IgD-negative memory B cell (primary cell): ENCODE data around the gene LRRC46. TPM values are rescaled to one million over a fixed set of nuclear protein-coding genes. Genes with fewer than 3 reads are reported as not detected.

Experiments
- H3K27ac Mint-ChIP-seq, 3 donors: one replicate each; pipeline ENCODE4 v1.8.0; 2020 to 2022; ENCODE audit warnings: mild to moderate bottlenecking in 3 of 3, mixed read lengths in 3 of 3, moderate library complexity in 1 of 3
- H3K27me3 Mint-ChIP-seq: one replicate; pipeline ENCODE4 v1.8.0; 2021; ENCODE audit warnings: mixed read lengths
- H3K36me3 Mint-ChIP-seq: one replicate; pipeline ENCODE4 v1.8.0; 2020; ENCODE audit warnings: mild to moderate bottlenecking, mixed read lengths
- H3K4me1 Mint-ChIP-seq, 3 donors: one replicate each; pipeline ENCODE4 v1.8.0; 2020 to 2022; ENCODE audit warnings: mixed read lengths in 3 of 3, mild to moderate bottlenecking in 1 of 3
- H3K4me3 Mint-ChIP-seq, 4 donors: one replicate each; pipeline ENCODE4 v1.8.0; 2020 to 2022; ENCODE audit warnings: mild to moderate bottlenecking in 4 of 4, mixed read lengths in 4 of 4, moderate library complexity in 3 of 4
- H3K9me3 Mint-ChIP-seq, 3 donors: one replicate each; pipeline ENCODE4 v1.8.0; 2020 to 2021; ENCODE audit warnings: mixed read lengths in 3 of 3, mild to moderate bottlenecking in 1 of 3
- polyA plus RNA-seq: library from polyadenylated mRNA; unstranded; fragments of 300-500 nt; fragmentation: Illumina TruSeq; gene quantifications from one replicate; pipeline ENCODE4 v1.2.3, GENCODE V29; 2021

The LRRC46 gene
- polyA plus RNA-seq, 1 donor from 2014 or later: 0.90 TPM

GRCh38 chr17:47867813-47868533 is 36.5 kb downstream of the LRRC46 start:
- Mint-ChIP-seq H3K36me3 (no peaks in the 10 kb centered on the region), H3K4me1 (peaks cover 0 to 7% (median 7%) of the 10 kb centered on the region in 3 donors), H3K4me3 (no peak overlapping the region), H3K27me3 (peaks cover 22% of the 10 kb centered on the region), H3K9me3 (no peaks in the 10 kb centered on the region), H3K27ac (peak overlapping the region in 1 of 3 donors; percentile 29)

GRCh38 chr17:47869114-47869513 is 37.6 kb downstream of the LRRC46 start:
- H3K27me3 Mint-ChIP-seq: peaks cover 26% of the 10 kb centered on the region
- H3K4me1 Mint-ChIP-seq: peaks cover 0 to 7% (median 7%) of the 10 kb centered on the region in 3 donors

GRCh38 chr17:47870056-47870455 is 38.6 kb downstream of the LRRC46 start:
- Mint-ChIP-seq H3K9me3 (no peaks in the 10 kb centered on the region), H3K4me3 (no peak overlapping the region), H3K36me3 (no peaks in the 10 kb centered on the region), H3K27me3 (peaks cover 34% of the 10 kb centered on the region), H3K4me1 (peaks cover 0 to 7% (median 5%) of the 10 kb centered on the region in 3 donors), H3K27ac (no peak overlapping the region)

More at GRCh38 chr17:47869114-47869513, 37.6 kb downstream of the LRRC46 start:
- Mint-ChIP-seq H3K36me3 (no peaks in the 10 kb centered on the region), H3K27ac (no peak overlapping the region), H3K9me3 (no peaks in the 10 kb centered on the region), H3K4me3 (no peak overlapping the region)

GRCh38 chr17:47871048-47871447 is 39.6 kb downstream of the LRRC46 start:
- Mint-ChIP-seq H3K4me1 (peaks cover 0 to 7% (median 5%) of the 10 kb centered on the region in 3 donors), H3K27me3 (peaks cover 40% of the 10 kb centered on the region), H3K4me3 (no peak overlapping the region), H3K27ac (no peak overlapping the region), H3K36me3 (no peaks in the 10 kb centered on the region), H3K9me3 (peaks cover 0 to 2% (median 0%) of the 10 kb centered on the region in 3 donors)

GRCh38 chr17:47872019-47872650 is 40.7 kb downstream of the LRRC46 start:
- no peaks in the 10 kb centered on the region for H3K36me3 Mint-ChIP-seq
- H3K4me1 Mint-ChIP-seq: peaks cover 0 to 7% (median 5%) of the 10 kb centered on the region in 3 donors
- H3K9me3 Mint-ChIP-seq: peaks cover 0 to 2% (median 0%) of the 10 kb centered on the region in 3 donors
- no peak overlapping the region for H3K27ac Mint-ChIP-seq
- H3K4me3 Mint-ChIP-seq: peak overlapping the region in 1 of 4 donors; percentile 66
- peaks cover 38% of the 10 kb centered on the region for H3K27me3 Mint-ChIP-seq

- Mint-ChIP-seq H3K9me3 (peaks cover 0 to 2% (median 0%) of the 10 kb centered on the region in 3 donors), H3K4me1 (peaks cover 0 to 7% (median 5%) of the 10 kb centered on the region in 3 donors), H3K4me3 (peak overlapping the region in 1 of 4 donors; percentile 68), H3K27me3 (peaks cover 41% of the 10 kb centered on the region), H3K36me3 (no peaks in the 10 kb centered on the region), H3K27ac (no peak overlapping the region)
Observed at GRCh38 chr17:47872651-47873161, 41.2 kb downstream of the LRRC46 start.

GRCh38 chr17:47873200-47874090 is 42.0 kb downstream of the LRRC46 start:
- peak overlapping the region in 1 of 4 donors; percentile 68 for H3K4me3 Mint-ChIP-seq
- H3K9me3 Mint-ChIP-seq: peaks cover 0 to 2% (median 0%) of the 10 kb centered on the region in 3 donors
- peaks cover 43% of the 10 kb centered on the region for H3K27me3 Mint-ChIP-seq
- H3K4me1 Mint-ChIP-seq: peaks cover 0 to 7% (median 5%) of the 10 kb centered on the region in 3 donors
- H3K36me3 Mint-ChIP-seq: no peaks in the 10 kb centered on the region
- H3K27ac Mint-ChIP-seq: no peak overlapping the region

- Mint-ChIP-seq H3K27ac (no peak overlapping the region), H3K27me3 (peaks cover 41% of the 10 kb centered on the region), H3K4me3 (no peak overlapping the region), H3K9me3 (peaks cover 0 to 2% (median 0%) of the 10 kb centered on the region in 3 donors), H3K4me1 (peaks cover 0 to 7% (median 5%) of the 10 kb centered on the region in 3 donors), H3K36me3 (no peaks in the 10 kb centered on the region)
Observed at GRCh38 chr17:47875011-47875985, 43.8 kb downstream of the LRRC46 start.

GRCh38 chr17:47877368-47878034 is 46.0 kb downstream of the LRRC46 start:
- peaks cover 34% of the 10 kb centered on the region for H3K27me3 Mint-ChIP-seq
- H3K4me1 Mint-ChIP-seq: no peaks in the 10 kb centered on the region
- peaks cover 0 to 2% (median 0%) of the 10 kb centered on the region in 3 donors for H3K9me3 Mint-ChIP-seq
- no peak overlapping the region for H3K27ac Mint-ChIP-seq
- no peak overlapping the region for H3K4me3 Mint-ChIP-seq
- H3K36me3 Mint-ChIP-seq: no peaks in the 10 kb centered on the region

GRCh38 chr17:47878203-47879027 is 46.9 kb downstream of the LRRC46 start:
- H3K4me3 Mint-ChIP-seq: no peak overlapping the region
- H3K9me3 Mint-ChIP-seq: peaks cover 0 to 2% (median 0%) of the 10 kb centered on the region in 3 donors

GRCh38 chr17:47879028-47879585 is 47.6 kb downstream of the LRRC46 start:
- peaks cover 0 to 2% (median 0%) of the 10 kb centered on the region in 3 donors for H3K9me3 Mint-ChIP-seq
- H3K27ac Mint-ChIP-seq: no peak overlapping the region
- H3K27me3 Mint-ChIP-seq: peaks cover 31% of the 10 kb centered on the region
- no peaks in the 10 kb centered on the region for H3K36me3 Mint-ChIP-seq
- H3K4me3 Mint-ChIP-seq: no peak overlapping the region
- no peaks in the 10 kb centered on the region for H3K4me1 Mint-ChIP-seq

More at GRCh38 chr17:47878203-47879027, 46.9 kb downstream of the LRRC46 start:
- H3K4me1 Mint-ChIP-seq: no peaks in the 10 kb centered on the region
- no peak overlapping the region for H3K27ac Mint-ChIP-seq
- H3K36me3 Mint-ChIP-seq: no peaks in the 10 kb centered on the region
- H3K27me3 Mint-ChIP-seq: peaks cover 31% of the 10 kb centered on the region

GRCh38 chr17:47879776-47880454 is 48.4 kb downstream of the LRRC46 start:
- Mint-ChIP-seq H3K27me3 (peaks cover 24% of the 10 kb centered on the region), H3K27ac (no peak overlapping the region), H3K4me3 (no peak overlapping the region)

More at GRCh38 chr17:47879776-47880454, 48.4 kb downstream of the LRRC46 start:
- H3K9me3 Mint-ChIP-seq: peaks cover 0 to 2% (median 0%) of the 10 kb centered on the region in 3 donors
- H3K4me1 Mint-ChIP-seq: no peaks in the 10 kb centered on the region
- H3K36me3 Mint-ChIP-seq: no peaks in the 10 kb centered on the region
